Measurements from ENCODE around the gene SFTPB.

DNA sequence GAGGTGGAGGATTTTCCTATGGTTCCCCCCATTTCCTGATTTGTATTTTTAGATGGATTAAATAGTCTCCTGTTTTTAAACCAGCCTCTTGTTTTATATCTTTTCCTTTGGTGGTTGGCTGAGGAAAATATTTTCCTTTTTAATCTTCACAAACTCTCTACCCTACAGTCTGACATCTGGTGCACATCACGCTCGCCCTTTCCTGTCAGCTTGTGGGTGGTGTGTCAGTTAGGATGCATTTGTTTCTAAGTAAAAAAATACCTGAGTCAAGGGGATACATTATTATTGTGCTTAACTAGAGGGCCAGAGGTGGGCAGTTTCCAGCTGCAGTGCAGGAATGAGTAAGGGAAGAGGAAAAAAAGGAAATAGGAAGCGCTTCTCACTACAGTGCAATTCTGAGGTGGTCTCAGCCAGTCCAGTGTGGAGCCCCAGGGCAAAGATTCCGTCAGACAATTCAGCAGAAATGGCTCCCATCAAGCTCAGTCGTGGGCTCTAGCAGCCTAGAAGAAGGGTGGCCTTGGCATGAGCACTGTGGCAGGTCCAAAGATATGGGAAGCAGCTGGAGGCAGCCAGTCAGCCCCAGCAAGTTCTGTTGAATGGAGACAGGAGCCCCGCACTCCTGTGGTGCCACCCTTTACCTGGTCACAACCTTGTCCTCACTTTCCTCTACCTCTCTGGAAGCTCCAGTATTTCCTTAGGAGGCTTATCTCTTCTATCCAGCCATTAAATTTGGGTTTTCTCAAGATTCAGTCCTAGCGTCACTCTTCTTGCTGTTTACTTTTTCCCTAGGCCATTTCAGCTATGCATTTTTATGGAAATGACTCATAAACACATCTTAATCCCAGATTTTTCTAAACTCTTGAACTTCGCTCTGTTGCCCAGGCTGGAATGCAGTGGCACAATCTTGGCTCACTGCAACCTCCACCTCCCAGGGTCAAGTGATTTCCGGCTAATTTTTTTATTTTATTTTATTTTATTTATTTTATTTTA lies 18.5 kb downstream of the SFTPB start:
- TF ChIP-seq ZC3H10 (CRISPR knock-in tag; IDR thresholded peaks at IDR 0.05) (no peak), ZNF565 (CRISPR knock-in tag; conservative IDR thresholded peaks at IDR 0.05; ENCODE audit: low read depth) (no peak), GLIS3 (CRISPR knock-in tag; IDR thresholded peaks at IDR 0.05) (no peak), BACH2 (CRISPR knock-in tag; IDR thresholded peaks at IDR 0.05; ENCODE audit: borderline replicate concordance) (no peak), ZFP3 (CRISPR knock-in tag; IDR thresholded peaks at IDR 0.05) (no peak), ARNTL (CRISPR knock-in tag; IDR thresholded peaks at IDR 0.05; ENCODE audit: borderline replicate concordance, low read depth) (no peak)
- TF ChIP-seq, protein P1, sequence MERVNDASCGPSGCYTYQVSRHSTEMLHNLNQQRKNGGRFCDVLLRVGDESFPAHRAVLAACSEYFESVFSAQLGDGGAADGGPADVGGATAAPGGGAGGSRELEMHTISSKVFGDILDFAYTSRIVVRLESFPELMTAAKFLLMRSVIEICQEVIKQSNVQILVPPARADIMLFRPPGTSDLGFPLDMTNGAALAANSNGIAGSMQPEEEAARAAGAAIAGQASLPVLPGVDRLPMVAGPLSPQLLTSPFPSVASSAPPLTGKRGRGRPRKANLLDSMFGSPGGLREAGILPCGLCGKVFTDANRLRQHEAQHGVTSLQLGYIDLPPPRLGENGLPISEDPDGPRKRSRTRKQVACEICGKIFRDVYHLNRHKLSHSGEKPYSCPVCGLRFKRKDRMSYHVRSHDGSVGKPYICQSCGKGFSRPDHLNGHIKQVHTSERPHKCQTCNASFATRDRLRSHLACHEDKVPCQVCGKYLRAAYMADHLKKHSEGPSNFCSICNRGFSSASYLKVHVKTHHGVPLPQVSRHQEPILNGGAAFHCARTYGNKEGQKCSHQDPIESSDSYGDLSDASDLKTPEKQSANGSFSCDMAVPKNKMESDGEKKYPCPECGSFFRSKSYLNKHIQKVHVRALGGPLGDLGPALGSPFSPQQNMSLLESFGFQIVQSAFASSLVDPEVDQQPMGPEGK (CRISPR knock-in tag; IDR thresholded peaks at IDR 0.05; ENCODE audit: borderline replicate concordance) = no peak
- TF ChIP-seq, protein P2, sequence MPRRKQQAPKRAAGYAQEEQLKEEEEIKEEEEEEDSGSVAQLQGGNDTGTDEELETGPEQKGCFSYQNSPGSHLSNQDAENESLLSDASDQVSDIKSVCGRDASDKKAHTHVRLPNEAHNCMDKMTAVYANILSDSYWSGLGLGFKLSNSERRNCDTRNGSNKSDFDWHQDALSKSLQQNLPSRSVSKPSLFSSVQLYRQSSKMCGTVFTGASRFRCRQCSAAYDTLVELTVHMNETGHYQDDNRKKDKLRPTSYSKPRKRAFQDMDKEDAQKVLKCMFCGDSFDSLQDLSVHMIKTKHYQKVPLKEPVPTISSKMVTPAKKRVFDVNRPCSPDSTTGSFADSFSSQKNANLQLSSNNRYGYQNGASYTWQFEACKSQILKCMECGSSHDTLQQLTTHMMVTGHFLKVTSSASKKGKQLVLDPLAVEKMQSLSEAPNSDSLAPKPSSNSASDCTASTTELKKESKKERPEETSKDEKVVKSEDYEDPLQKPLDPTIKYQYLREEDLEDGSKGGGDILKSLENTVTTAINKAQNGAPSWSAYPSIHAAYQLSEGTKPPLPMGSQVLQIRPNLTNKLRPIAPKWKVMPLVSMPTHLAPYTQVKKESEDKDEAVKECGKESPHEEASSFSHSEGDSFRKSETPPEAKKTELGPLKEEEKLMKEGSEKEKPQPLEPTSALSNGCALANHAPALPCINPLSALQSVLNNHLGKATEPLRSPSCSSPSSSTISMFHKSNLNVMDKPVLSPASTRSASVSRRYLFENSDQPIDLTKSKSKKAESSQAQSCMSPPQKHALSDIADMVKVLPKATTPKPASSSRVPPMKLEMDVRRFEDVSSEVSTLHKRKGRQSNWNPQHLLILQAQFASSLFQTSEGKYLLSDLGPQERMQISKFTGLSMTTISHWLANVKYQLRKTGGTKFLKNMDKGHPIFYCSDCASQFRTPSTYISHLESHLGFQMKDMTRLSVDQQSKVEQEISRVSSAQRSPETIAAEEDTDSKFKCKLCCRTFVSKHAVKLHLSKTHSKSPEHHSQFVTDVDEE (CRISPR knock-in tag; IDR thresholded peaks at IDR 0.05) = no peak
